ENCODE data around the gene CECR2.
"Not testable (repeated sequence)": the region's sequence is repeated elsewhere in the genome, so short reads cannot be mapped to it uniquely, and the experiment has no call there.

DNA sequence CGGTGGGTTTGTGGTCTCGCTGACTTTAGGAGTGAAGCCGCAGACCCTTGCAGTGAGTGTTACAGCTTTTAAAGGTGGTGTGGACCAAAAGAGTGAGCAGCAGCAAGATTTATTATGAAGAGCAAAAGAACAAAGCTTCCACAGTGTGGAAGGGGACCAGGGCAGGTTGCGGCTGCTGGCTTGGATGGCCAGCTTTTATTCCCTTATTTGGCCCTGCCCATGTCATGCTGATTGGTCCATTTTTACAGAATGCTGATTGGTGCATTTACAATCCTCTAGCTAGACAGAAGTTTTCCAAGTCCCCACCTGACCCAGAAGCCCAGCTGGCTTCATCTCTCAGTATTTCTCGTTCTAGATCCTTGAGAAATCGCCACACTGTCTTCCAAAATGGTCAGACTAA lies 58.3 kb downstream of the CECR2 start:
- not testable (repeated sequence) for TF ChIP-seq ZNF274 (IDR thresholded peaks at IDR 0.05; ENCODE audit: low read depth, low read length); SUZ12 (IDR thresholded peaks at IDR 0.05; ENCODE audit: extremely low read depth, insufficient read depth, insufficient read length); YY1 (IDR thresholded peaks at IDR 0.05; ENCODE audit: insufficient read depth, insufficient read length)
